Measurements from ENCODE around the gene DDX49.
A peak's percentile ranks its signal among the peaks of the same experiment; 100 is the strongest.
"Not testable (repeated sequence)": the region's sequence is repeated elsewhere in the genome, so short reads cannot be mapped to it uniquely, and the experiment has no call there.

DDX49 gene

GRCh38 chr19:18951721-18952281, 32.3 kb downstream of the DDX49 start:
- no peak overlapping the region for H3K14ac ChIP-seq (ENCODE audit: low read length)
- H3K36me3 ChIP-seq (replicated peaks in 1 of 2; ENCODE audit: control insufficient read depth in 2 of 2, insufficient read depth in 2 of 2, low read length in 2 of 2), result peaks cover under 1 to 5% of the 10 kb centered on the region in 2 donors
- no peaks in the 10 kb centered on the region for H3K79me1 ChIP-seq (ENCODE audit: low read depth, low read length)
- no peak overlapping the region for H4K91ac ChIP-seq (ENCODE audit: low read depth, low read length, poor library complexity)
- WGBS, 2 donors (ENCODE audit: extremely low coverage in 2 of 2, insufficient read length in 2 of 2, insufficient replicate concordance in 1 of 2), result no CpG with 5 or more reads among the region's 7 CpGs
- no peak overlapping the region for H3K23ac ChIP-seq (ENCODE audit: low read depth, low read length, poor library complexity)
- H3K4me1 ChIP-seq (ENCODE audit: control insufficient read depth in 2 of 2, insufficient read depth in 1 of 2, low read depth in 1 of 2, low read length in 2 of 2), result no peaks in the 10 kb centered on the region
- no peak overlapping the region for H2BK120ac ChIP-seq (ENCODE audit: low read depth, low read length)
- no peak overlapping the region for H2BK5ac ChIP-seq (ENCODE audit: low read length)
- no peak overlapping the region for H2BK15ac ChIP-seq (ENCODE audit: low read length)
- no peaks in the 10 kb centered on the region for H3K27me3 ChIP-seq (ENCODE audit: control insufficient read depth in 3 of 3, insufficient read depth in 3 of 3, low read depth in 1 of 3, low read length in 3 of 3)
- no peak overlapping the region for H2BK12ac ChIP-seq (ENCODE audit: low read length)
- no peak overlapping the region for H3K9ac ChIP-seq (ENCODE audit: low read depth, low read length, poor library complexity)
- no peak overlapping the region for H3K18ac ChIP-seq (ENCODE audit: low read length)
- H4K8ac ChIP-seq (ENCODE audit: low read depth, low read length), result no peak overlapping the region
- no peak overlapping the region for H2AFZ ChIP-seq (ENCODE audit: low read length)
- no peak overlapping the region for H2AK5ac ChIP-seq (ENCODE audit: low read depth, low read length)
- H3K9me3 ChIP-seq (replicated peaks in 1 of 2; ENCODE audit: control insufficient read depth in 2 of 2, insufficient read depth in 1 of 2, low read depth in 1 of 2, low read length in 2 of 2), result no peaks in the 10 kb centered on the region
- no peak for DNase-seq (ENCODE audit: low spot score)
- no peak overlapping the region for H3K4ac ChIP-seq (ENCODE audit: low read length)
- no peak overlapping the region for H3K4me2 ChIP-seq (ENCODE audit: insufficient read depth, low read length, poor library complexity, severe bottlenecking)
- no peak overlapping the region for H3K4me3 ChIP-seq (ENCODE audit: low read length in 2 of 2)
- no peak overlapping the region for H3K27ac ChIP-seq (replicated peaks; ENCODE audit: low read length)

GRCh38 chr19:18952364-18953003, 33.0 kb downstream of the DDX49 start:
- H2BK5ac ChIP-seq (ENCODE audit: low read length); H3K36me3 ChIP-seq (replicated peaks in 1 of 2; ENCODE audit: control insufficient read depth in 2 of 2, insufficient read depth in 2 of 2, low read length in 2 of 2); H3K4me1 ChIP-seq (ENCODE audit: control insufficient read depth in 2 of 2, insufficient read depth in 1 of 2, low read depth in 1 of 2, low read length in 2 of 2); H3K9me3 ChIP-seq (replicated peaks in 1 of 2; ENCODE audit: control insufficient read depth in 2 of 2, insufficient read depth in 1 of 2, low read depth in 1 of 2, low read length in 2 of 2); H4K8ac ChIP-seq (ENCODE audit: low read depth, low read length); H3K14ac ChIP-seq (ENCODE audit: low read length); H2AK5ac ChIP-seq (ENCODE audit: low read depth, low read length); H4K91ac ChIP-seq (ENCODE audit: low read depth, low read length, poor library complexity); H3K79me1 ChIP-seq (ENCODE audit: low read depth, low read length); H3K4me3 ChIP-seq (ENCODE audit: low read length in 2 of 2); DNase-seq (ENCODE audit: low spot score); H2BK120ac ChIP-seq (ENCODE audit: low read depth, low read length); H3K27ac ChIP-seq (replicated peaks; ENCODE audit: low read length); H3K4me2 ChIP-seq (ENCODE audit: insufficient read depth, low read length, poor library complexity, severe bottlenecking); H2BK12ac ChIP-seq (ENCODE audit: low read length); H3K18ac ChIP-seq (ENCODE audit: low read length); H3K27me3 ChIP-seq (ENCODE audit: control insufficient read depth in 3 of 3, insufficient read depth in 3 of 3, low read depth in 1 of 3, low read length in 3 of 3); H3K23ac ChIP-seq (ENCODE audit: low read depth, low read length, poor library complexity); H2AFZ ChIP-seq (ENCODE audit: low read length); H3K9ac ChIP-seq (ENCODE audit: low read depth, low read length, poor library complexity); H3K4ac ChIP-seq (ENCODE audit: low read length); H2BK15ac ChIP-seq (ENCODE audit: low read length): not testable (repeated sequence)
- no CpG with 5 or more reads among the region's 17 CpGs for WGBS, 2 donors (ENCODE audit: extremely low coverage in 2 of 2, insufficient read length in 2 of 2, insufficient replicate concordance in 1 of 2)

GRCh38 chr19:18954094-18954493, 34.6 kb downstream of the DDX49 start:
- Histone ChIP-seq H3K9me3 (replicated peaks in 1 of 2; ENCODE audit: control insufficient read depth in 2 of 2, insufficient read depth in 1 of 2, low read depth in 1 of 2, low read length in 2 of 2) (no peaks in the 10 kb centered on the region), H4K91ac (ENCODE audit: low read depth, low read length, poor library complexity) (no peak overlapping the region), H2BK12ac (ENCODE audit: low read length) (no peak overlapping the region), H3K27ac (replicated peaks; ENCODE audit: low read length) (no peak overlapping the region), H2BK120ac (ENCODE audit: low read depth, low read length) (no peak overlapping the region), H2BK5ac (ENCODE audit: low read length) (no peak overlapping the region), H3K4ac (ENCODE audit: low read length) (no peak overlapping the region), H3K4me2 (ENCODE audit: insufficient read depth, low read length, poor library complexity, severe bottlenecking) (no peak overlapping the region), H3K79me1 (ENCODE audit: low read depth, low read length) (no peaks in the 10 kb centered on the region), H2BK15ac (ENCODE audit: low read length) (no peak overlapping the region), H3K18ac (ENCODE audit: low read length) (no peak overlapping the region), H2AFZ (ENCODE audit: low read length) (no peak overlapping the region), H2AK5ac (ENCODE audit: low read depth, low read length) (no peak overlapping the region), H3K4me1 (ENCODE audit: control insufficient read depth in 2 of 2, insufficient read depth in 1 of 2, low read depth in 1 of 2, low read length in 2 of 2) (no peaks in the 10 kb centered on the region), H4K8ac (ENCODE audit: low read depth, low read length) (peak overlapping the region; percentile 0), H3K9ac (ENCODE audit: low read depth, low read length, poor library complexity) (peak overlapping the region; percentile 50), H3K4me3 (ENCODE audit: low read length in 2 of 2) (no peak overlapping the region), H3K27me3 (ENCODE audit: control insufficient read depth in 3 of 3, insufficient read depth in 3 of 3, low read depth in 1 of 3, low read length in 3 of 3) (no peaks in the 10 kb centered on the region), H3K36me3 (replicated peaks in 1 of 2; ENCODE audit: control insufficient read depth in 2 of 2, insufficient read depth in 2 of 2, low read length in 2 of 2) (peaks cover 0 to under 1% of the 10 kb centered on the region in 2 donors), H3K23ac (ENCODE audit: low read depth, low read length, poor library complexity) (no peak overlapping the region), H3K14ac (ENCODE audit: low read length) (peak overlapping the region; percentile 2)
- DNase-seq (ENCODE audit: low spot score), result no peak
- 100% methylated on average over 1 of the region's 3 CpGs for WGBS, 2 donors (ENCODE audit: extremely low coverage in 2 of 2, insufficient read length in 2 of 2, insufficient replicate concordance in 1 of 2)

- no peaks in the 10 kb centered on the region for H3K27me3 ChIP-seq (ENCODE audit: control insufficient read depth in 3 of 3, insufficient read depth in 3 of 3, low read depth in 1 of 3, low read length in 3 of 3)
- no peak overlapping the region for H3K18ac ChIP-seq (ENCODE audit: low read length)
Observed at GRCh38 chr19:18955042-18955441, 35.5 kb downstream of the DDX49 start.

More at GRCh38 chr19:18955042-18955441, 35.5 kb downstream of the DDX49 start:
- Histone ChIP-seq H3K36me3 (replicated peaks in 1 of 2; ENCODE audit: control insufficient read depth in 2 of 2, insufficient read depth in 2 of 2, low read length in 2 of 2) (no peaks in the 10 kb centered on the region), H2BK12ac (ENCODE audit: low read length) (no peak overlapping the region), H3K4ac (ENCODE audit: low read length) (no peak overlapping the region), H3K23ac (ENCODE audit: low read depth, low read length, poor library complexity) (no peak overlapping the region), H2BK5ac (ENCODE audit: low read length) (no peak overlapping the region), H3K4me1 (ENCODE audit: control insufficient read depth in 2 of 2, insufficient read depth in 1 of 2, low read depth in 1 of 2, low read length in 2 of 2) (no peaks in the 10 kb centered on the region), H4K8ac (ENCODE audit: low read depth, low read length) (no peak overlapping the region), H3K79me1 (ENCODE audit: low read depth, low read length) (no peaks in the 10 kb centered on the region), H4K91ac (ENCODE audit: low read depth, low read length, poor library complexity) (no peak overlapping the region), H3K9me3 (replicated peaks in 1 of 2; ENCODE audit: control insufficient read depth in 2 of 2, insufficient read depth in 1 of 2, low read depth in 1 of 2, low read length in 2 of 2) (no peaks in the 10 kb centered on the region), H3K27ac (replicated peaks; ENCODE audit: low read length) (no peak overlapping the region), H2AK5ac (ENCODE audit: low read depth, low read length) (peak overlapping the region; percentile 74), H3K9ac (ENCODE audit: low read depth, low read length, poor library complexity) (no peak overlapping the region), H2BK15ac (ENCODE audit: low read length) (no peak overlapping the region), H3K4me2 (ENCODE audit: insufficient read depth, low read length, poor library complexity, severe bottlenecking) (no peak overlapping the region), H2BK120ac (ENCODE audit: low read depth, low read length) (no peak overlapping the region), H3K4me3 (ENCODE audit: low read length in 2 of 2) (no peak overlapping the region), H3K14ac (ENCODE audit: low read length) (no peak overlapping the region), H2AFZ (ENCODE audit: low read length) (no peak overlapping the region)
- no peak for DNase-seq (ENCODE audit: low spot score)
- 100% methylated on average over 2 of the region's 2 CpGs for WGBS, 2 donors (ENCODE audit: extremely low coverage in 2 of 2, insufficient read length in 2 of 2, insufficient replicate concordance in 1 of 2)

Data from neuronal stem cell (in vitro differentiated cells).